Stimulated activated naive CD8-positive, alpha-beta T cell treated with anti-CD3 and anti-CD28 coated beads, Interleukin-15, amount 100 ng/mL, for 72 hours (primary cell): Measurements from ENCODE around the gene MAGIX.
"Not testable (repeated sequence)": the region's sequence is repeated elsewhere in the genome, so short reads cannot be mapped to it uniquely, and the experiment has no call there.

Experiments used
- ATAC-seq: fragments of 150-1000 bp; cut with Tn5 transposase; 2 replicates; pipeline ENCODE4 v1.10.0; 2021; ENCODE audit warnings: mild to moderate bottlenecking, moderate library complexity
- DNase-seq, 2 donors: peaks; one replicate each; pipeline ENCODE4 v3.0.0; 2021 to 2022
- H3K27ac Mint-ChIP-seq, 2 donors: one replicate each; pipeline ENCODE4 v1.8.0; 2022; ENCODE audit warnings: mild to moderate bottlenecking in 2 of 2, mixed read lengths in 2 of 2, moderate library complexity in 2 of 2
- H3K27me3 Mint-ChIP-seq: one replicate; pipeline ENCODE4 v1.8.0; 2022; ENCODE audit warnings: mixed read lengths
- H3K4me1 Mint-ChIP-seq: one replicate; pipeline ENCODE4 v1.8.0; 2022; ENCODE audit warnings: mild to moderate bottlenecking, mixed read lengths
- H3K4me3 Mint-ChIP-seq, 2 donors: one replicate each; pipeline ENCODE4 v1.8.0; 2022; ENCODE audit warnings: mild to moderate bottlenecking in 2 of 2, mixed read lengths in 2 of 2, moderate library complexity in 1 of 2
- H3K9me3 Mint-ChIP-seq, 2 donors: one replicate each; pipeline ENCODE4 v1.8.0; 2022; ENCODE audit warnings: mixed read lengths in 2 of 2

MAGIX gene

DNA sequence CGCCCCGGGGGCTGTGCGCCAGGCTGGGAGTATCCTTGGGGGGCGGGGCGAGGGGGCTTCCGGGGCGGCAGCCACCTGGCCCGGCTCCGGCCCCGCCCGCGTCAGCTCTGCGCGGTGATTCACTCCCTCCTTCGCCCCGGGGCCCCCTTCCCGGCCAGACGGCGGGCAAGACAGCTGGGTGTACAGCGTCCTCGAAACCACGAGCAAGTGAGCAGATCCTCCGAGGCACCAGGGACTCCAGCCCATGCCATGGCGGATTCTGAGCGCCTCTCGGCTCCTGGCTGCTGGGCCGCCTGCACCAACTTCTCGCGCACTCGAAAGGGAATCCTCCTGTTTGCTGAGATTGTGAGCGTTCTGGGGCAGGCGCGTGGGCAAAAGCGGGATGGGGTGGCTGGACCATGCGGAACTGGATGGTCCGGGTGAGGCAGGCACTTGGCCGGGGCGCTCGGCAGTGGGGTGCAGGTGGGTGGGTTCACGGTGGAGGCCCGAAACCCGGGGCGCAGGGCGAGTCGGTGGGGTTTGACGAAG lies 9.3 kb downstream of the MAGIX start, which contains the start of gene PLP2:
PLP2 (plus strand) TSS at position 147 of the 528 bp plus-strand sequence; CDS start at position 250, 103 bp downstream.
- H3K27me3 Mint-ChIP-seq = no peaks in the 10 kb centered on the region
- peaks cover 52% of the 10 kb centered on the region for H3K4me1 Mint-ChIP-seq
- H3K9me3 Mint-ChIP-seq = no peaks in the 10 kb centered on the region
- DNase-seq = peak; percentile 69 to 80
- peak; percentile 79 for ATAC-seq
- H3K27ac Mint-ChIP-seq = peak within 1 kb of the TSS; percentile 93 to 95
- H3K4me3 Mint-ChIP-seq = peak within 1 kb of the TSS; percentile 87 to 92

DNA sequence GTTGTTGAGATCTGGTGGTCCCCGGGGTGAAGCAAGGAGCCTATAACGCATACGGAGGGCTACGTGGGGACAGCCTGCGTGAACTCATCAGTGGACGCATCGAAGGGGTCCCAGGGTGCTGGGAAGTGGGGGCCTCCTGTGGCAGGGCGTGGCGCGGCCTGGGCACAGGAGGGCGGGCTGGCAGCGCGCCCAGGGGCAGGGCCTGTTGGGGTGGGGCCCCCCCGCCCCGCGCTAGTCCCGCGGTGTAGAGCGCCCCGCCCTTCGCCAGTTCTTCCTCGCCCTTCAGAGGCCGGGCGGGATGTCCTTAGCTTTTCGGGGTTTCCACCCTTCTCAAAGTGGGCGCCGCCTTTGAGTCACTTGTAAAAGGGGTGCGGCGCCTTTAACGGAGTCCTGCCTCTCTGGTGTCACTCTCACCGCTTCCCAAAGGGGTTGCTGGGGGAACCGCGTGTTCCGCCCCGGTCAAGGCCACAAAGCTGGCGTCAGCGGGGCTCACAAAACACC lies 9.8 kb downstream of the MAGIX start:
- DNase-seq = peak; percentile 66 to 83
- peaks cover 52% of the 10 kb centered on the region for H3K4me1 Mint-ChIP-seq
- H3K27me3 Mint-ChIP-seq = no peaks in the 10 kb centered on the region
- peak overlapping the region; percentile 87 to 92 for H3K4me3 Mint-ChIP-seq
- peak; percentile 86 for ATAC-seq
- no peaks in the 10 kb centered on the region for H3K9me3 Mint-ChIP-seq
- peak overlapping the region; percentile 93 to 95 for H3K27ac Mint-ChIP-seq

DNA sequence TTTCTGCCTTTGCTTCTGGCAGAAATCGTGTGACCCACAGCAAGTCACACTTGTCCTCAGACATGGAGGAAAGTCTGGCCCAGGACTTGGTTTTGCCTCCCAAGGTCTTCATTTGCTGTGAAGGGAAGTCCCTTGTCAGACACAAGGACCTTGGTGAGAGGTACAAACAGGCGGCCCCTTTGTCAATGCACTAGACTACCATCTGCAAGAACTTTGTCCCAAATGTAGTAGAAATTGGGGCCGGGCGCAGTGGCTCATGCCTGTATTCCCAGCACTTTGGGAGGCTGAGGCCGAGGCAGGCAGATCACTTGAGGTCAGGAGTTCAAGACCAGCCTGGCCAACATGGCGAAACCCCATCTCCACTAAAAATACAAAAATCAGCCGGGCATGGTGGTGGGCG lies 11.0 kb downstream of the MAGIX start:
- peak overlapping the region; percentile 87 to 92 for H3K4me3 Mint-ChIP-seq
- H3K4me1 Mint-ChIP-seq = peaks cover 48% of the 10 kb centered on the region
- not testable (repeated sequence) for H3K27me3 Mint-ChIP-seq, H3K9me3 Mint-ChIP-seq, DNase-seq, ATAC-seq
- peak overlapping the region in 1 of 2 donors; percentile 25 for H3K27ac Mint-ChIP-seq

DNA sequence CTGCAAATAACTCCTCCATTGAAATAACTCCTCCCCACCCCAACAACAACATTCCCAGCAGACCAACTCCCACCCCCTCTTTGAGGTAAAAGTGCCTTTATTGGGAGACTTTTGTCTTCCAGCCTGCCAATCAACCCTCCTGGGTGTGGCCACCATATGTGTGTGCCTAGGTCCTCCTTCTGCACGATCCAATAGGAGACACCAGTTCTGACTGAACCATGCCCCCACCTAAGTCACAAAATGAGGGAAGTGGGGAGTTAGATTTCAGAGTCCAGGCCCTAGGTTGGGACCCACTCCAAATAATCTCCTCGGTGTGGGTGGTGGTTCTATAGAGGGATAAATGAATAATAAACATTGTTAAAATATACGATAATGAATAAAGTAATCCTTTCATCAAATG lies 12.2 kb downstream of the MAGIX start:
- H3K4me1 Mint-ChIP-seq = peaks cover 48% of the 10 kb centered on the region
- no peak for ATAC-seq
- H3K27me3 Mint-ChIP-seq = no peaks in the 10 kb centered on the region
- H3K9me3 Mint-ChIP-seq = no peaks in the 10 kb centered on the region
- peak overlapping the region in 1 of 2 donors; percentile 24 for H3K4me3 Mint-ChIP-seq
- no peak for DNase-seq
- no peak overlapping the region for H3K27ac Mint-ChIP-seq

- no peak for DNase-seq
- Mint-ChIP-seq H3K4me3 (no peak overlapping the region), H3K9me3 (no peaks in the 10 kb centered on the region), H3K27ac (peak overlapping the region in 1 of 2 donors; percentile 90), H3K4me1 (peaks cover 48% of the 10 kb centered on the region), H3K27me3 (no peaks in the 10 kb centered on the region)
- no peak for ATAC-seq
These were observed 13.1 kb downstream of the MAGIX start for GRCh38 chrX:49175435-49176274.

- DNase-seq (no peak), ATAC-seq (no peak)
- Mint-ChIP-seq H3K27me3 (no peaks in the 10 kb centered on the region), H3K4me3 (no peak overlapping the region), H3K4me1 (peaks cover 42% of the 10 kb centered on the region), H3K9me3 (no peaks in the 10 kb centered on the region), H3K27ac (peak overlapping the region in 1 of 2 donors; percentile 66)
These were observed 14.1 kb downstream of the MAGIX start for GRCh38 chrX:49176421-49177326.

- H3K27ac Mint-ChIP-seq = peak overlapping the region; percentile 76 to 84
These were observed 14.8 kb downstream of the MAGIX start for GRCh38 chrX:49177338-49177833.

GRCh38 chrX:49177873-49178480 lies 15.4 kb downstream of the MAGIX start:
- H3K27me3 Mint-ChIP-seq = no peaks in the 10 kb centered on the region
- peaks cover 37% of the 10 kb centered on the region for H3K4me1 Mint-ChIP-seq
- DNase-seq (no peak), ATAC-seq (no peak)
- H3K4me3 Mint-ChIP-seq = no peak overlapping the region
- no peaks in the 10 kb centered on the region for H3K9me3 Mint-ChIP-seq
- peak overlapping the region in 1 of 2 donors; percentile 76 for H3K27ac Mint-ChIP-seq

More at GRCh38 chrX:49177338-49177833, 14.8 kb downstream of the MAGIX start:
- peak; percentile 70 for ATAC-seq
- no peaks in the 10 kb centered on the region for H3K27me3 Mint-ChIP-seq
- no peak for DNase-seq
- no peak overlapping the region for H3K4me3 Mint-ChIP-seq
- H3K9me3 Mint-ChIP-seq = no peaks in the 10 kb centered on the region
- H3K4me1 Mint-ChIP-seq = peaks cover 42% of the 10 kb centered on the region

GRCh38 chrX:49178537-49178936 lies 16.0 kb downstream of the MAGIX start:
- Mint-ChIP-seq H3K27ac (no peak overlapping the region), H3K9me3 (no peaks in the 10 kb centered on the region), H3K4me1 (peaks cover 32% of the 10 kb centered on the region), H3K27me3 (no peaks in the 10 kb centered on the region), H3K4me3 (no peak overlapping the region)
- DNase-seq = no peak
- ATAC-seq = no peak

DNA sequence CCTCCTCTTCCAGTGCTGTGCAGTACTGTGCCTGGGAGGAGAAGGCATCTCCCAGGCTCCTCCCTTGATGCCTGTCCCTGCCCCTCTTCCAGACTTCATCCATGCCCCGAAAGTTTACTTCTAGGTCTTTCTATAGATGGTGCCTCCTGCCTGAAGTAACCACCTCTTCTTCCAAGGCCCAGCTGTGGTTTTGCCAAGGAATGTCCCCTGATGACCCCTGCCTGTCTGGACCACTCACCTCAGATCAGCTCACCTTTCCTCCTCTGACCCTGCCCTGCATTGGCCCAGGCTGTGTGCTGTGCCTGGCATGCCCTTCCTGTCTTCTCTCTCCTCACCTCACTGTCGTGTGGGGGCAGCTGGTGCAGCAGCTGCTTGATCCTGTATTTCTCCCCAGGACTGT lies 16.8 kb downstream of the MAGIX start:
- peaks cover 34% of the 10 kb centered on the region for H3K4me1 Mint-ChIP-seq
- H3K4me3 Mint-ChIP-seq = no peak overlapping the region
- H3K27me3 Mint-ChIP-seq = no peaks in the 10 kb centered on the region
- H3K9me3 Mint-ChIP-seq = no peaks in the 10 kb centered on the region
- peak overlapping the region in 1 of 2 donors; percentile 64 for H3K27ac Mint-ChIP-seq
- DNase-seq (no peak), ATAC-seq (no peak)

- no peaks in the 10 kb centered on the region for H3K9me3 Mint-ChIP-seq
- peaks cover 39% of the 10 kb centered on the region for H3K4me1 Mint-ChIP-seq
- H3K4me3 Mint-ChIP-seq = peak overlapping the region; percentile 29 to 86
- no peaks in the 10 kb centered on the region for H3K27me3 Mint-ChIP-seq
- DNase-seq (no peak), ATAC-seq (no peak)
- no peak overlapping the region for H3K27ac Mint-ChIP-seq
These were observed 21.2 kb downstream of the MAGIX start for GRCh38 chrX:49183701-49184281.

- H3K4me3 Mint-ChIP-seq = peak overlapping the region; percentile 86 to 94
- ATAC-seq (peak; percentile 74), DNase-seq (peak; percentile 21 to 42)
- H3K9me3 Mint-ChIP-seq = no peaks in the 10 kb centered on the region
- peaks cover 47% of the 10 kb centered on the region for H3K4me1 Mint-ChIP-seq
- H3K27me3 Mint-ChIP-seq = no peaks in the 10 kb centered on the region
- peak overlapping the region in 1 of 2 donors; percentile 69 for H3K27ac Mint-ChIP-seq
These were observed 22.0 kb downstream of the MAGIX start for GRCh38 chrX:49184294-49185281.

DNA sequence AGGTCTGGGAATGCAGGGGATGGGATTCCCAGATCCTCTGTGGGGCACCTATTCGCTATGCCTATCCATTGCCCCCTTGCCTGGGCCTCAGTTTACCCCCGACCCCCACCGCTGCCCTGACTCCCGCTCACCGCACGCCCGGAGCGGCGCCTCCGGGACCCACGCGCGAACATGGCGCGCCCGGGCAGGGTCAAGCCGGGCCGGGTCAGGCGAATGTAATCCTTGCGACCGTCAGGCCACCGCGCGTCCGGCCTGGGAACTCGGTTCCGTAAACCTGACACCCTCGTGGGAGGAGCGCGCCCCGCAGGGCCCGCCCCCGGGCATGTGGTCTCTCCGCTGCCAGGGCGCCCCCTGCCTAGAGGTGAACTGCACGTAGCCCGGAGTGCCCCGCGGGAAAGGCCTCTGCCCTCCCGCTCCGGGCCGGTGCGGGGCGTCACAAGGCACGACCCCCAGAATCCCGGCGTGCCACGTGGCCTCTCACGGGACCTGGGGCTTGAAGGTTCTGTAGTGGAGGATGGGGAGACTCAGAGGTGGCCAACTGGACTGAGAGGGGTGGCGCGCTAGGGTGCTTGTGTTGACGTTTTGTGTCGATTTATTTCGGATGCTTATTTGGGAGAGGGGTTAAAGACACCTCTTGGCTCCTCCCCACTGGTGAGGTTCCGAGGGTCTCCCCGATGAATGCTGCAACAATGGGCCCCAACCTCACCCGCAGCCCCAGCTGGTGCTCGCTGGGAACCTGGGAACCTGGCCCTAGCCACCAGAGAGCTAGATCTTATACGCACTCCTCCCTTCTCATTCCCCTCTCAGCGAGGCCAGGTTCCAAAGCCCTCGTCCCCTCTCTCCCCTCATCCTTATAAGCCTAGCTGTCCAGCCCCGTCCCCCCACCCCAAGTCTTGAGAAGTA lies 23.8 kb downstream of the MAGIX start, which contains the start of gene PRICKLE3:
PRICKLE3 (minus strand) TSS at position 249 of the 903 bp plus-strand sequence; CDS start at position 173, 76 bp downstream.
- Mint-ChIP-seq H3K27me3 (no peaks in the 10 kb centered on the region), H3K4me1 (peaks cover 59% of the 10 kb centered on the region), H3K27ac (peak within 1 kb of the TSS; percentile 39 to 76), H3K9me3 (no peaks in the 10 kb centered on the region), H3K4me3 (peak within 1 kb of the TSS; percentile 86 to 94)
- ATAC-seq (peak; percentile 31), DNase-seq (peak; percentile 64 to 78)
